NCI-H2171 (cell line): ENCODE results near the gene KAZALD1.

Experiments used
- DNase-seq: peaks from one replicate; lab custom pipeline; 2025; lab: John Stamatoyannopoulos, UW

The KAZALD1 gene

GRCh38 chr10:101067356-101068083 lies 5.7 kb downstream of the KAZALD1 start:
- peak; percentile 56 for DNase-seq

- no peak for DNase-seq
Observed at GRCh38 chr10:101069441-101069840, 7.7 kb downstream of the KAZALD1 start.

GRCh38 chr10:101070098-101070497 lies 8.3 kb downstream of the KAZALD1 start:
- DNase-seq: no peak

GRCh38 chr10:101071267-101071884 lies 9.6 kb downstream of the KAZALD1 start:
- DNase-seq: no peak

- DNase-seq: no peak
Observed at GRCh38 chr10:101071885-101072433, 10.2 kb downstream of the KAZALD1 start.

GRCh38 chr10:101072923-101073322 lies 11.1 kb downstream of the KAZALD1 start:
- DNase-seq: no peak

- DNase-seq: no peak
Observed at GRCh38 chr10:101073631-101074030, 11.8 kb downstream of the KAZALD1 start.

- no peak for DNase-seq
Observed at GRCh38 chr10:101075775-101076174, 14.0 kb downstream of the KAZALD1 start.

- DNase-seq: no peak
Observed at GRCh38 chr10:101076630-101077029, 14.8 kb downstream of the KAZALD1 start.

GRCh38 chr10:101079874-101080273 lies 18.1 kb downstream of the KAZALD1 start:
- no peak for DNase-seq

GRCh38 chr10:101080933-101081931 lies 19.4 kb downstream of the KAZALD1 start:
- no peak for DNase-seq

GRCh38 chr10:101085846-101086245 lies 24.1 kb downstream of the KAZALD1 start:
- no peak for DNase-seq

- DNase-seq: no peak
Observed at GRCh38 chr10:101087376-101087775, 25.6 kb downstream of the KAZALD1 start.

- no peak for DNase-seq
Observed at GRCh38 chr10:101087965-101088364, 26.2 kb downstream of the KAZALD1 start.

- no peak for DNase-seq
Observed at GRCh38 chr10:101089520-101090299, 27.9 kb downstream of the KAZALD1 start.

- DNase-seq: no peak
Observed at GRCh38 chr10:101090597-101090996, 28.8 kb downstream of the KAZALD1 start.

GRCh38 chr10:101091546-101092290 lies 29.9 kb downstream of the KAZALD1 start:
- no peak for DNase-seq

GRCh38 chr10:101092881-101093354 lies 31.1 kb downstream of the KAZALD1 start:
- no peak for DNase-seq

- no peak for DNase-seq
Observed at GRCh38 chr10:101094121-101094879, 32.5 kb downstream of the KAZALD1 start.

- DNase-seq: no peak
Observed at GRCh38 chr10:101095004-101095403, 33.2 kb downstream of the KAZALD1 start.
